ENCODE data around the gene CMTM2. TPM values are rescaled to one million over a fixed set of nuclear protein-coding genes. Genes with fewer than 3 reads are reported as not detected.

Gene CMTM2
- total and polyA plus RNA-seq, 8 donors, result 0.21 to 0.84 (median 0.65) TPM; not detected in 5

- ATAC-seq, result no peak
- 66 to 82% methylated on average over 2 of the region's 2 CpGs for WGBS, 2 donors
- Histone ChIP-seq H3K9me3 (no peaks in the 10 kb centered on the region), H3K4me1 (no peaks in the 10 kb centered on the region), H3K4me3 (no peak overlapping the region), H3K27me3 (no peaks in the 10 kb centered on the region), H3K36me3 (no peaks in the 10 kb centered on the region), H3K27ac (no peak overlapping the region)
- no peak for TF ChIP-seq CTCF (IDR thresholded peaks at IDR 0.05)
- no peak for DNase-seq
- intact Hi-C loops (cut with DNase I), result no loop called here
- FAIRE-seq, result no peak
Measured at GRCh38 chr16:66572356-66572755, 6.9 kb upstream of the CMTM2 start.

GRCh38 chr16:66574081-66574480 lies 5.2 kb upstream of the CMTM2 start:
- FAIRE-seq (no peak), ATAC-seq (no peak), DNase-seq (no peak)
- TF ChIP-seq CTCF (IDR thresholded peaks at IDR 0.05), result no peak
- H3K4me1 ChIP-seq, result no peaks in the 10 kb centered on the region
- no peak overlapping the region for H3K27ac ChIP-seq
- H3K4me3 ChIP-seq, result no peak overlapping the region
- no peaks in the 10 kb centered on the region for H3K9me3 ChIP-seq
- H3K36me3 ChIP-seq, result no peaks in the 10 kb centered on the region
- 88 to 91% methylated on average over 1 of the region's 1 CpG for WGBS, 2 donors
- intact Hi-C loops (cut with DNase I), result no loop called here
- H3K27me3 ChIP-seq, result no peaks in the 10 kb centered on the region

- intact Hi-C loops (cut with DNase I), result no loop called here
- H3K4me1 ChIP-seq, result no peaks in the 10 kb centered on the region
- no peak for TF ChIP-seq CTCF (IDR thresholded peaks at IDR 0.05)
- WGBS, 2 donors, result 93 to 95% methylated on average over 3 of the region's 3 CpGs
- DNase-seq (no peak), FAIRE-seq (no peak), ATAC-seq (no peak)
- no peak overlapping the region for H3K27ac ChIP-seq
- no peak overlapping the region for H3K4me3 ChIP-seq
- H3K9me3 ChIP-seq, result no peaks in the 10 kb centered on the region
- no peaks in the 10 kb centered on the region for H3K36me3 ChIP-seq
- no peaks in the 10 kb centered on the region for H3K27me3 ChIP-seq
Measured at GRCh38 chr16:66574531-66574930, 4.7 kb upstream of the CMTM2 start.

GRCh38 chr16:66575060-66575459 lies 4.2 kb upstream of the CMTM2 start:
- Histone ChIP-seq H3K9me3 (no peaks in the 10 kb centered on the region), H3K27ac (no peak overlapping the region), H3K4me1 (no peaks in the 10 kb centered on the region), H3K27me3 (no peaks in the 10 kb centered on the region), H3K4me3 (no peak overlapping the region), H3K36me3 (no peaks in the 10 kb centered on the region)
- FAIRE-seq (no peak), ATAC-seq (no peak), DNase-seq (no peak)
- intact Hi-C loops (cut with DNase I), result no loop called here
- TF ChIP-seq CTCF (IDR thresholded peaks at IDR 0.05), result no peak
- 95 to 96% methylated on average over 3 of the region's 3 CpGs for WGBS, 2 donors

DNA sequence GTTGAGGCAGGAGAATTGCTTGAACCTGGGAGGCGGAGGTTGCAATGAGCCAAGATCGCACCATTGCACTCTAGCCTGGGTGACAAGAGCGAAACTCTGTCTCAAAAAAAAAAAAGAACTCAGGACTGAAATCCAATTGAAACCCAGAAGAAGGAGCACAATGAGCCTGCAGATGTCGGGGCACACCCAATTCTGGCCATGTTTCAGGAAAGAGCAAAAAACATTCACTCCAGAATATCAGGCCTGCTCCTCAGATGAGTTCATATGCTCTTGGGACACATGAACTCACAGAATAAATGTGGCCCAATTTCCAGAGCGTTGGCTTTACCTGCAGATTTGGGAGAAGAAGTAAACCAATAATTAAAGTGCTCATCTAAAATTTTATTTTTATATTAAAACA lies 3.0 kb upstream of the CMTM2 start:
- no peak overlapping the region for H3K27ac ChIP-seq
- no peak for DNase-seq
- no peaks in the 10 kb centered on the region for H3K27me3 ChIP-seq
- H3K36me3 ChIP-seq, result no peaks in the 10 kb centered on the region
- no peaks in the 10 kb centered on the region for H3K9me3 ChIP-seq
- no peaks in the 10 kb centered on the region for H3K4me1 ChIP-seq
- H3K4me3 ChIP-seq, result no peak overlapping the region
- ATAC-seq, result no peak
- intact Hi-C loops (cut with DNase I), result no loop called here
- 89 to 92% methylated on average over 5 of the region's 5 CpGs for WGBS, 2 donors
- TF ChIP-seq CTCF (IDR thresholded peaks at IDR 0.05), result no peak
- FAIRE-seq, result no peak

All from pancreas (tissue), 10 donors.